Adrenal gland (tissue), 12 donors: ENCODE results near the gene MKKS. TPM values are rescaled to one million over a fixed set of nuclear protein-coding genes. Genes with fewer than 3 reads are reported as not detected.

ENCODE experiments used
- DNase-seq, 7 donors: peaks; one replicate each; pipeline ENCODE4 v3.0.0-alpha.2; 2019 to 2020
- H3K27ac ChIP-seq, 5 donors: fragments of 200-600 bp; sonication (generic) in 4 of 5; 1 replicate in 3 of 5; 2 replicates in 2 of 5; pipeline versions ENCODE4 v1.5.1 to v1.8.0; 2016 to 2020; ENCODE audit warnings: mild to moderate bottlenecking in 1 of 5
- H3K27me3 ChIP-seq: fragments of 200-600 bp; 2 replicates; pipeline ENCODE4 v1.8.0; 2021
- H3K36me3 ChIP-seq, 2 donors: fragments of 200-600 bp; replicated peaks in 1 of 2; 1 replicate in 1 of 2; 2 replicates in 1 of 2; pipeline versions ENCODE4 v1.5.1 to v1.8.0; 2018 to 2022
- H3K4me1 ChIP-seq, 2 donors: fragments of 200-600 bp; replicated peaks in 1 of 2; 1 replicate in 1 of 2; 2 replicates in 1 of 2; pipeline versions ENCODE4 v1.5.1 to v1.8.0; 2018 to 2021
- H3K4me3 ChIP-seq, 4 donors: fragments of 200-600 bp; sonication (generic) in 3 of 4; one replicate each; pipeline ENCODE4 v1.5.1; 2016 to 2018
- H3K9me3 ChIP-seq, 3 donors: fragments of 200-600 bp; sonication (generic) in 1 of 3; replicated peaks in 1 of 3; 1 replicate in 2 of 3; 2 replicates in 1 of 3; pipeline versions ENCODE4 v1.5.1 to v1.8.0; 2016 to 2021
- POLR2A ChIP-seq, 2 donors: fragments of 450-650 bp; IDR thresholded peaks; one replicate each; pipeline ENCODE4 v1.6.1; 2017; ENCODE audit warnings: antibody characterized with exemption in 2 of 2, mild to moderate bottlenecking in 2 of 2, moderate library complexity in 1 of 2
- WGBS, 4 donors: extraction: QIAGEN DNeasy Blood & Tissue Kit in 2 of 4; methylation state at CpG; one replicate each; pipeline versions ENCODE4 v1.1.5 to v1.1.7; 2013 to 2017; 5-methylcytosine and 5-hydroxymethylcytosine counted together
- intact Hi-C, 2 donors: fragments of 100-400 bp; cut with DNase I; formaldehyde crosslinking; loops; one replicate each; pipeline versions ENCODE4 v1.14.1 to v1.15.0; 2022 to 2023
- polyA plus RNA-seq, 3 donors: library from polyadenylated mRNA; stranded (reverse); fragments of 200-250 nt in 2 of 3; fragments of 350-450 nt in 1 of 3; fragmentation: Illumina TruSeq in 1 of 3; extraction: RNeasy Lipid Tissue Mini Kit (QIAGEN cat#74804) in 1 of 3; gene quantifications; one replicate each; pipeline ENCODE4 v1.2.3, GENCODE V29; 2013 to 2014
- total RNA-seq, 9 donors: library from RNA; depleted of rRNA in 4 of 9; stranded (reverse); fragments of >200 nt in 4 of 9; fragments of 120-200 nt in 1 of 9; fragmentation: NEBNext Ultra II Directional in 1 of 9; extraction: Animal tissue kit (Norgen Biotek cat#: 25700) in 1 of 9; gene quantifications; one replicate each; pipeline versions ENCODE4 v1.1.0 to v1.2.4, GENCODE V29; 2013 to 2023
- TF ChIP-seq, protein P1 (sequence below), 6 experiments: fragments of 450-650 bp in 4 of 6; fragments of 200-600 bp in 2 of 6; sonication (generic) in 1 of 6; IDR thresholded peaks; 1 replicate in 5 of 6; 2 replicates in 1 of 6; pipeline versions ENCODE4 v1.5.1 to v1.8.0; 2016 to 2021; ENCODE audit warnings: antibody characterized with exemption in 6 of 6, mild to moderate bottlenecking in 2 of 6, moderate library complexity in 1 of 6
- donor health status: healthy with polysubstance abuse.
- donor health status: Bipolar disorder and iron deficiency.
- donor health status: DM: yes; HTN: yes; CAD: no.
- donor health status: DM: no; HTN: no; CAD: no.
- donor health status: DM: no; HTN: no; CAD: no.
- donor health status: DM: yes; HTN: yes; CAD: no.

The MKKS gene
- total and polyA plus RNA-seq, 12 donors = 6.1 to 29.1 (median 15.6) TPM

DNA sequence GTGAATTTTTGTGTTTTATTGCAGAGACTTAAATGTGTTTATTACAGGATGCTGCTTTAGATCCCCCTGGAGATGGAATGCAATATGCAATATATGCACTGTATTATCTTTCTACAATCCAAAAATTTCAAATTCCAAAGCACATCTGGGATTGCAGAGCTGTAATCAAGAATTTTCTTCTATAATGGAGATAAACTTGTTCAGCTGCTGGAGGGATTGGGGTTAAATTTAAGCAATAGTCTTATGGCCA, 66.4 kb downstream of the MKKS start:
- DNase-seq = no peak
- Histone ChIP-seq H3K36me3 (no peaks in the 10 kb centered on the region), H3K9me3 (no peaks in the 10 kb centered on the region), H3K4me3 (no peak overlapping the region), H3K27ac (no peak overlapping the region), H3K4me1 (no peaks in the 10 kb centered on the region), H3K27me3 (no peaks in the 10 kb centered on the region)
- intact Hi-C loops = no loop called here
- no peak for TF ChIP-seq POLR2A (IDR thresholded peaks at IDR 0.05)
- TF ChIP-seq, protein P1, sequence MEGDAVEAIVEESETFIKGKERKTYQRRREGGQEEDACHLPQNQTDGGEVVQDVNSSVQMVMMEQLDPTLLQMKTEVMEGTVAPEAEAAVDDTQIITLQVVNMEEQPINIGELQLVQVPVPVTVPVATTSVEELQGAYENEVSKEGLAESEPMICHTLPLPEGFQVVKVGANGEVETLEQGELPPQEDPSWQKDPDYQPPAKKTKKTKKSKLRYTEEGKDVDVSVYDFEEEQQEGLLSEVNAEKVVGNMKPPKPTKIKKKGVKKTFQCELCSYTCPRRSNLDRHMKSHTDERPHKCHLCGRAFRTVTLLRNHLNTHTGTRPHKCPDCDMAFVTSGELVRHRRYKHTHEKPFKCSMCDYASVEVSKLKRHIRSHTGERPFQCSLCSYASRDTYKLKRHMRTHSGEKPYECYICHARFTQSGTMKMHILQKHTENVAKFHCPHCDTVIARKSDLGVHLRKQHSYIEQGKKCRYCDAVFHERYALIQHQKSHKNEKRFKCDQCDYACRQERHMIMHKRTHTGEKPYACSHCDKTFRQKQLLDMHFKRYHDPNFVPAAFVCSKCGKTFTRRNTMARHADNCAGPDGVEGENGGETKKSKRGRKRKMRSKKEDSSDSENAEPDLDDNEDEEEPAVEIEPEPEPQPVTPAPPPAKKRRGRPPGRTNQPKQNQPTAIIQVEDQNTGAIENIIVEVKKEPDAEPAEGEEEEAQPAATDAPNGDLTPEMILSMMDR (IDR thresholded peaks at IDR 0.05) = no peak

DNA sequence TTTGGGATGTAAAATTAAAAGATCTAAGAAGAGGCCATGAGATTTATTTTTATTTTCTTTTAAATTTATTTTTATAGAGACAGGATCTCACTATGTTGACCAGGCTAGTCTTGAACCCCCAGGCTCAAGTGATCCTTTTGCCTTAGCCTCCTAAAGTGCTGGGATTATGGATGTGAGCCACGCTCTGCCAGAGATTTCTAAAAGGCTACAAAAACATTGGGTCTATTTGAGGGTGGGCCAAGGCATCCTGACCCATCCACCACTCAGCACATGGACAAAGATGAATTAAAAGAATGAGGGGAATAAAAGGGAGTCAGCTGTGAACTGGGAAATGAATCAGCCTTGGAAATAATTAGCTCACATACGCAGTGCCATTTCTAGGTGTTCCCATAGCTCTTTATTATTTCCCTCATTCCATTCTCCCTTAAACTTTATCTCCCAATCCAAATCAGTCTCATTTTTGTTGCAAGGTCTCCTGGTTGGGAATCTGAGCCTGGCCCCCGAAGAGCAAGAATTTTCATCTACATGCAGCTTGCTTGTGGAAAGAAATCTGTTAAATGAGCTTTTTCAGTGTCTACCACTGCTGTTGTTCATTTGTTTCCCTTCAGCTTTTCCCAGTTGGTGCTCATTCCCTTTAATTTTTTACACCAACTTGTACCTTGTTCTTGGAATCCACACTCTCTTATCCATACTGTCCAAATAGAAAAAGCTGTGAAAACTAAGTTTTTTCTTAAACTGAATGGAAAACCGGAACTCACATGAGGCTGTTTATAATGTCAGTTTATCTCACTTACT, 66.9 kb downstream of the MKKS start:
- H3K4me1 ChIP-seq = no peaks in the 10 kb centered on the region
- H3K4me3 ChIP-seq = no peak overlapping the region
- H3K36me3 ChIP-seq = no peaks in the 10 kb centered on the region
- intact Hi-C loops = no loop called here
- no peaks in the 10 kb centered on the region for H3K27me3 ChIP-seq
- H3K9me3 ChIP-seq = no peaks in the 10 kb centered on the region
- WGBS, 4 donors = 76 to 82% (median 78%) methylated on average over 4 of the region's 4 CpGs
- no peak for TF ChIP-seq POLR2A (IDR thresholded peaks at IDR 0.05)
- TF ChIP-seq, protein P1 (IDR thresholded peaks at IDR 0.05) = no peak
- DNase-seq = no peak
- H3K27ac ChIP-seq = no peak overlapping the region

DNA sequence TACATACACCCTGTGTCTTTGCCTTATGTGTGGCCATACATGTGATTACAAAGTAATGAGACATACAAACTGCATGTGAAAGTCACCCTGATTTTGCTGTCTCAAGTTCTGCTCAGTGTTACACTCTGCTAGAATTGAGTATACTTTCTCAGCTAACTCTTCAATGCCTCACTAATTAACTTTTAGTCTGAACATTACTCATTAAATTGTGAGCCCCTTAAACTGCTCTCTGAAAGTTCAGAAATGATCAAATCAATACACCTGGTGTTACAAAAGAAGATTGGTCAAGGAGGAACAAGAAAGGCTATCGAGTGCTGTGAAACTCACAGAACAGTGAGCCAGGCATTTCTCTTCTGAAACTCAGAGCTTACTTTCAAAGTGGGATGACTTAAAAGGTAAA, 71.3 kb downstream of the MKKS start:
- TF ChIP-seq POLR2A (IDR thresholded peaks at IDR 0.05) = no peak
- TF ChIP-seq, protein P1 (IDR thresholded peaks at IDR 0.05) = no peak
- Histone ChIP-seq H3K36me3 (no peaks in the 10 kb centered on the region), H3K4me1 (no peaks in the 10 kb centered on the region), H3K4me3 (no peak overlapping the region), H3K9me3 (no peaks in the 10 kb centered on the region), H3K27ac (no peak overlapping the region), H3K27me3 (no peaks in the 10 kb centered on the region)
- intact Hi-C loops = no loop called here
- DNase-seq = no peak
- 86 to 97% (median 91%) methylated on average over 1 of the region's 1 CpG for WGBS, 4 donors

DNA sequence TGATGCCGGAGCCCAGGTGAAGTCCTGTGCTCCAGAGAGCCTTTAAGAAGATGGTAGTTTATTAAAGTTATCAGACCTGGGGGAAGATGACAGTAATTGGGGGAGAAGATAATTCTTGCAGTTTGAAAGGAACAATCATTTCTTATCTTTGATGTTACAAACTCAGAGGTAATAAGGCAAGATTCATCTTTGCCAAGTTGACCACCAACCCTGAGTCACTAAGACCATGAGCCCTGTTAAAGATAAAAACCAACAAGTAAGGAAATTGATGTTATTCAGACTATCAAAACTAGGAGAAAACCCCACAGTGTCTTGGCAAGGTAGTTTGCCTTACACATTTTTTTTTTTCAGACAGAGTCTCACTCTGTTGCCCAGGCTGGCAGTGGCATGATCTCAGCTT, 73.1 kb downstream of the MKKS start:
- TF ChIP-seq, protein P1 (IDR thresholded peaks at IDR 0.05) = no peak
- TF ChIP-seq POLR2A (IDR thresholded peaks at IDR 0.05) = no peak
- H3K36me3 ChIP-seq = no peaks in the 10 kb centered on the region
- intact Hi-C loops = no loop called here
- DNase-seq = no peak
- no peaks in the 10 kb centered on the region for H3K9me3 ChIP-seq
- H3K4me3 ChIP-seq = no peak overlapping the region
- H3K27me3 ChIP-seq = no peaks in the 10 kb centered on the region
- no peaks in the 10 kb centered on the region for H3K4me1 ChIP-seq
- 94 to 100% (median 100%) methylated on average over 1 of the region's 1 CpG for WGBS, 4 donors
- H3K27ac ChIP-seq = no peak overlapping the region
